Heart left ventricle (tissue), 13 donors: ENCODE results near the gene BSND.

Experiments used
- POLR2A ChIP-seq, 2 donors: fragments of 450-650 bp; IDR thresholded peaks; one replicate each; pipeline ENCODE4 v1.6.1; 2017; ENCODE audit warnings: antibody characterized with exemption in 2 of 2, mild to moderate bottlenecking in 2 of 2, moderate library complexity in 2 of 2
- TF ChIP-seq, protein P1 (sequence below), 12 donors: fragments of 200-600 bp; sonication (generic) in 4 of 12; IDR thresholded peaks; one replicate each; pipeline versions ENCODE4 v1.5.0 to v1.8.0; 2018 to 2022; ENCODE audit warnings: antibody characterized with exemption in 12 of 12, mild to moderate bottlenecking in 5 of 12
- donor health status: ischemic (EF 13 %, LVEDD 7.1; RV severe dilation, severe dysfunction).
- donor health status: DM: no; HTN: yes; CAD: no.
- donor health status: DM: no; HTN: no; CAD: no.
- donor health status: ischemic (EF 25% LVEDD 6.9; RV normal size, moderate dysfunction).
- donor health status: ischemic (EF 25% LVEDD 5.7; RV mildly dilated, moderate dysfunction).
- donor health status: ischemic (EF 35%, LVEDD 5.7; RV mildly dilated, moderate dysfunction).
- donor health status: nonischemic (EF 11% LVEDD 7.7; RV severe dilation, severe dysfunction).
- donor health status: DM: yes; HTN: yes; CAD: no.
- donor health status: PGD.
- donor health status: ischemic (EF 29% LVEDD 5.4; RV normal size, mild dysfunction).
- donor health status: nonischemic (EF 23%, LVEDD 6.1; RV moderate dilation, normal function).

DNA sequence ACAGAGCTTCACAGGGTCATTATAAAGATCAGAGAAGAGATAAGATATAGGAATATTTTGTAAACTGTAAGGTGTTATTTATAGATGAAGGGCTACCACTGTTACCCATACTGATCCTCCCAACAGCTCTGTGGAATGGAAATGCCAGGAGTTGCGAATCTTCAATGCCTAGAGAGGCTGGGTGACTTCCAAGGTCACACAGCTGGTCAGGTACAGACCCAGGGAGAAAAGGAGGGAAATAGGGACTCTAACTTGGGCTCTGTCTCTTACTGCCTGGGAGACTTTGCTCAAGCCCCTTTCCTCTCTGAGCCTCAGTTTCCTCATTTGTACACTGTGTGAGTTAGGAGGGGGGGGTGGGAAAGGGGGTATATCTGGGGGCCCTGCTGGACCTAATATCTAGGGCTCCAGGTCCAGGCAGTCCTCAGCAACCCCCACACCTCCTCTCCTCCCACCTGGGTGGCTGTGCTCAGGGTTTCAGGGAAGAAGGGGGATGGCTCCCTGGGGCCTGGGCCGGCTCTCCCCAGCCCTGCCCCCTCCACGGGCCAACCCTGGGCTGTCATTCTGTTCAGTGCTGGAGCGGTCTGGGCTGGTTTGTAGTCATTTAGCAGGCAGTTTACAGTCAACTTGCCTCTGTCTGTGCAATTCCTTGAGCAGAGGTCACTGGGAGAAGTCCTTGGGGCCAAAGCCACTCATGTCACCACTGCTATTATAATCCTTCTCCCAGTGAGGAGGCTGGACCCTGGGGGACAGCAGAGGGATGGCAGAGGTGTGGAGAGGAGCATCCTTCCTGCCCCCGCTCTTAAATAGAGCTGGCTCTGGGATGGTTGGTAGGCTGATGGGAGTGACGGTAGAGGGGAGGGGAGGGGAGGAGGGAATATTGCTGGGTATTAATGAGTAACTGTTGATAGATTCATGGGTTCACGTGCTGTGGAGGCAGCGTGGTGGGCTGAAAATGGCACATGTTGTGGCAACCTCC lies 1.7 kb downstream of the BSND start:
- TF ChIP-seq, protein P1, sequence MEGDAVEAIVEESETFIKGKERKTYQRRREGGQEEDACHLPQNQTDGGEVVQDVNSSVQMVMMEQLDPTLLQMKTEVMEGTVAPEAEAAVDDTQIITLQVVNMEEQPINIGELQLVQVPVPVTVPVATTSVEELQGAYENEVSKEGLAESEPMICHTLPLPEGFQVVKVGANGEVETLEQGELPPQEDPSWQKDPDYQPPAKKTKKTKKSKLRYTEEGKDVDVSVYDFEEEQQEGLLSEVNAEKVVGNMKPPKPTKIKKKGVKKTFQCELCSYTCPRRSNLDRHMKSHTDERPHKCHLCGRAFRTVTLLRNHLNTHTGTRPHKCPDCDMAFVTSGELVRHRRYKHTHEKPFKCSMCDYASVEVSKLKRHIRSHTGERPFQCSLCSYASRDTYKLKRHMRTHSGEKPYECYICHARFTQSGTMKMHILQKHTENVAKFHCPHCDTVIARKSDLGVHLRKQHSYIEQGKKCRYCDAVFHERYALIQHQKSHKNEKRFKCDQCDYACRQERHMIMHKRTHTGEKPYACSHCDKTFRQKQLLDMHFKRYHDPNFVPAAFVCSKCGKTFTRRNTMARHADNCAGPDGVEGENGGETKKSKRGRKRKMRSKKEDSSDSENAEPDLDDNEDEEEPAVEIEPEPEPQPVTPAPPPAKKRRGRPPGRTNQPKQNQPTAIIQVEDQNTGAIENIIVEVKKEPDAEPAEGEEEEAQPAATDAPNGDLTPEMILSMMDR (IDR thresholded peaks at IDR 0.05) = no peak
- no peak for TF ChIP-seq POLR2A (IDR thresholded peaks at IDR 0.05)
